Measurements from ENCODE around the gene MDGA2. TPM values are rescaled to one million over a fixed set of nuclear protein-coding genes. Genes with fewer than 3 reads are reported as not detected.
"Not testable (repeated sequence)": the region's sequence is repeated elsewhere in the genome, so short reads cannot be mapped to it uniquely, and the experiment has no call there.

The MDGA2 gene
- total RNA-seq, 4 donors from 2014 or later: not detected

GRCh38 chr14:47211263-47211662 lies 464.1 kb downstream of the MDGA2 start:
- DNase-seq: no peak
- Histone ChIP-seq H3K9me3 (no peaks in the 10 kb centered on the region), H3K4me3 (no peak overlapping the region), H3K36me3 (no peaks in the 10 kb centered on the region), H3K4me1 (no peaks in the 10 kb centered on the region), H3K27me3 (no peaks in the 10 kb centered on the region), H3K27ac (no peak overlapping the region)
- TF ChIP-seq POLR2A (IDR thresholded peaks at IDR 0.05): no peak

DNA sequence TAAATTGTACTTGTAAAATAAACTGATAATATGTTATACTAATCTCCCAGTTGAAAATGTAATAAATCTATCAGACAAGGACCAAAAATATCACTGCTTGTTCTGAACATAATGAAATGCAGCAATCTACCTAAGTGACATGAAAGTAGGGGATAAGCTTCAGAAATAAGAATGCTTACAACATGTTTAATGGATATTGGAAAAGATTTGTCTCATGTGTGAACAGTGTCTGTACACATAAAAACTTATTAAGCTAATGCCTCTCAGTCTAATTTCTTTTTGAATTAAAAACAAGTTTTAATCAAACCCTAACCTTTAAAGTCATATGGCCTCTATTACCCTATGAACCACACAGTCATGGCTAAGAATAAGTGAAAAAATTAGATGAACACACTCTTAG lies 465.3 kb downstream of the MDGA2 start:
- no peak for DNase-seq
- Histone ChIP-seq H3K27me3 (no peaks in the 10 kb centered on the region), H3K4me1 (no peaks in the 10 kb centered on the region), H3K27ac (no peak overlapping the region), H3K9me3 (no peaks in the 10 kb centered on the region), H3K4me3 (no peak overlapping the region), H3K36me3 (no peaks in the 10 kb centered on the region)
- no peak for TF ChIP-seq POLR2A (IDR thresholded peaks at IDR 0.05)

DNA sequence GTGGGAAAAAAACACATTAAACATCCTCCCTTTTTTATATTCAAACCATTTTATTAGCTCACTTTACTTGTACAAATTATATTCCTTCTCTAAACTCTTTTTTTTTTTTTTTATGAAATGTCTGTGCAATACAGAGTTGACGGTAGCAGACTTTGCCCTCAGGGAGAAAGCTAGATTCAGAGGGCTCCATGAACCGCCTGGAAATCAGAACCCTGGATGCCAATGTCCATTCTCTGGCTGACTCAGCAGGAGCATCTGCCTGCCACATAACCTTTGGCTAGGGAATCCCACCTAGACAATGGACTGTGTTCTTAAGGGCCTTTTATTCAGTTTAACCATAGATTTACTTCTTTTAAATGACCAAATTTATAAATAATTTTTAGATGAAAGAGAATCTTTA lies 467.0 kb downstream of the MDGA2 start:
- H3K4me1 ChIP-seq: no peaks in the 10 kb centered on the region
- H3K27ac ChIP-seq: no peak overlapping the region
- no peak overlapping the region for H3K4me3 ChIP-seq
- no peak for DNase-seq
- H3K9me3 ChIP-seq: no peaks in the 10 kb centered on the region
- TF ChIP-seq, protein P1, sequence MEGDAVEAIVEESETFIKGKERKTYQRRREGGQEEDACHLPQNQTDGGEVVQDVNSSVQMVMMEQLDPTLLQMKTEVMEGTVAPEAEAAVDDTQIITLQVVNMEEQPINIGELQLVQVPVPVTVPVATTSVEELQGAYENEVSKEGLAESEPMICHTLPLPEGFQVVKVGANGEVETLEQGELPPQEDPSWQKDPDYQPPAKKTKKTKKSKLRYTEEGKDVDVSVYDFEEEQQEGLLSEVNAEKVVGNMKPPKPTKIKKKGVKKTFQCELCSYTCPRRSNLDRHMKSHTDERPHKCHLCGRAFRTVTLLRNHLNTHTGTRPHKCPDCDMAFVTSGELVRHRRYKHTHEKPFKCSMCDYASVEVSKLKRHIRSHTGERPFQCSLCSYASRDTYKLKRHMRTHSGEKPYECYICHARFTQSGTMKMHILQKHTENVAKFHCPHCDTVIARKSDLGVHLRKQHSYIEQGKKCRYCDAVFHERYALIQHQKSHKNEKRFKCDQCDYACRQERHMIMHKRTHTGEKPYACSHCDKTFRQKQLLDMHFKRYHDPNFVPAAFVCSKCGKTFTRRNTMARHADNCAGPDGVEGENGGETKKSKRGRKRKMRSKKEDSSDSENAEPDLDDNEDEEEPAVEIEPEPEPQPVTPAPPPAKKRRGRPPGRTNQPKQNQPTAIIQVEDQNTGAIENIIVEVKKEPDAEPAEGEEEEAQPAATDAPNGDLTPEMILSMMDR (IDR thresholded peaks at IDR 0.05): no peak
- TF ChIP-seq POLR2A (IDR thresholded peaks at IDR 0.05): no peak
- no peaks in the 10 kb centered on the region for H3K36me3 ChIP-seq
- no peaks in the 10 kb centered on the region for H3K27me3 ChIP-seq

DNA sequence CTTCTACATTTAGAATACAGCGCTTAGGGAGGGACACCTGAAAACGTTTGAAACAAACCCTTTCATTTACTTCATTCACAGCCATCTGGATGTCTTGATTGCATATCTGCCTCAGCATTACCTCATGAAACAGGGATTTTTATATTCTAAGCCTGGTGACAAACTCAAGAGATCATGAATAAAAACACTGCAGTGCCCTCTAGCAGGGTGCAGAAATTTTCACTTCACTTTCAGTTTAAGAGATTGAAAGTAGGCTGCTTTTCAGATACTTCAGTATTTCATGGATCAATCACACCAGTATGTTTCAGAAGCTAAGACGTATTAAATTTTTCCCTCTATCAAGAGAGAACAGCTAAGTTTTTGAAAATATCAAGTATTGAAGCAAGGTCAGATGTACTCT lies 467.8 kb downstream of the MDGA2 start:
- no peaks in the 10 kb centered on the region for H3K36me3 ChIP-seq
- no peaks in the 10 kb centered on the region for H3K27me3 ChIP-seq
- H3K9me3 ChIP-seq: no peaks in the 10 kb centered on the region
- DNase-seq: no peak
- no peak for TF ChIP-seq POLR2A (IDR thresholded peaks at IDR 0.05)
- TF ChIP-seq, protein P1 (IDR thresholded peaks at IDR 0.05): no peak
- no peaks in the 10 kb centered on the region for H3K4me1 ChIP-seq
- no peak overlapping the region for H3K4me3 ChIP-seq
- no peak overlapping the region for H3K27ac ChIP-seq

DNA sequence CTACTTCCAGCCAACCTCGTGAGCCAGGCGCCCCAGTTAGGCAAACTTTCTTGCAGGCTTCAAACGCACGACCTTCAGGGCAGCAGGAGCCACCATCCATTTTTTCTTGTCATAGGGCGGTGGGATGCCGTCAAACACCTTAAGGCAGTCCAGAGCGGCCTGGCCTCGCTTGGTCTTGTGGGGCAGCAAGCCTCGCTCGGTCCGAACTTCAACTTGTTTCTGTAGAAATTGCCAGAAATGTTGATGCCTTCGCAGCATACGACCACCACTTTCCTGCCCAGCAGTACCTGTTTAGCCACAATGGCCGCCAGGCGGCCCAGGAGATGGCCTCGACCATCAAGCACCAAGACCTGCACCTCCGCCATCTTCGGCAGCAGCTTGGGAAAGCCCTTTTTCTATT lies 474.7 kb downstream of the MDGA2 start:
- H3K36me3 ChIP-seq: no peaks in the 10 kb centered on the region
- H3K4me3 ChIP-seq: no peak overlapping the region
- DNase-seq: no peak
- H3K4me1 ChIP-seq: no peaks in the 10 kb centered on the region
- no peaks in the 10 kb centered on the region for H3K9me3 ChIP-seq
- no peak overlapping the region for H3K27ac ChIP-seq
- no peak for TF ChIP-seq POLR2A (IDR thresholded peaks at IDR 0.05)
- TF ChIP-seq, protein P1 (IDR thresholded peaks at IDR 0.05): no peak
- H3K27me3 ChIP-seq: no peaks in the 10 kb centered on the region

DNA sequence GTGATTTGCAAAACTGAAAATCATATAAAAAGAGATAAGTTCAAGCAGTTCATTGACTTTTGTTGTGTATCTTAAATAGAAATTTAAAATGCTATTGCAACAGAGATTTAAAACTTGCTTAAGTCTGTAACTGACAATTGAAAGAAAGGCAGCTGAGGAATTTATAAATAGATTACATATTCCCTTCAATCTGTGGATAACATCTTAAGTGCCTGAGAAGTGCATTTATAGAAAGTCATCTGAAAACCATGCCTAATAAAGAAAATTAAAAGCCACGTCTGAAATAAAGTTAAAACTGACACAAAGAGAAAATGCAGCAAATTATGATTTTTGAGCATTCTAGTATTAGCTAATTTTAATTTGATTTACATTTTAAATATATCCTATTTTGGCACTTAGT lies 479.8 kb downstream of the MDGA2 start:
- no peaks in the 10 kb centered on the region for H3K4me1 ChIP-seq
- H3K27me3 ChIP-seq: no peaks in the 10 kb centered on the region
- H3K36me3 ChIP-seq: no peaks in the 10 kb centered on the region
- no peaks in the 10 kb centered on the region for H3K9me3 ChIP-seq
- H3K27ac ChIP-seq: no peak overlapping the region
- no peak for DNase-seq
- no peak overlapping the region for H3K4me3 ChIP-seq
- TF ChIP-seq, protein P1 (IDR thresholded peaks at IDR 0.05): no peak
- TF ChIP-seq POLR2A (IDR thresholded peaks at IDR 0.05): no peak

DNA sequence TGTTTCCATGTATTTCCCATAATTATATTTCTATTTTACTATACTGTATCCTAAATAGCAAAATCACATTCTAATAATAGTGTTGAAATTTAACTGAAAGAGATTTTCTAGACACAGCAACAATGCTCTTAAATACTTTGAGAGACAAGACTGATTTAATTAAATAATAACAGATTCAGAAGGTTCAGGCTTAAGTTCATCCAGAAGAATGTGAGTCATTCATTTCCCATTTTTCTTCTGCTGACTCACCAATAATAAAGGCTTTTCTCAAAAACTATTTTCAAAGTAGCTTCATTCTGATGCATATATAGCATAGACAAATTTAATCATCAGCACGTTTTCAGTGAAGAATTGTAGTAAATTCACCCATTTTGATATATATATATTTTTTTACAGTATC lies 481.4 kb downstream of the MDGA2 start:
- no peak for TF ChIP-seq POLR2A (IDR thresholded peaks at IDR 0.05)
- TF ChIP-seq, protein P1 (IDR thresholded peaks at IDR 0.05): no peak
- H3K4me3 ChIP-seq: no peak overlapping the region
- DNase-seq: no peak
- no peaks in the 10 kb centered on the region for H3K4me1 ChIP-seq
- H3K36me3 ChIP-seq: no peaks in the 10 kb centered on the region
- no peak overlapping the region for H3K27ac ChIP-seq
- no peaks in the 10 kb centered on the region for H3K27me3 ChIP-seq
- H3K9me3 ChIP-seq: no peaks in the 10 kb centered on the region

- DNase-seq, H3K4me3 ChIP-seq, H3K27ac ChIP-seq, H3K27me3 ChIP-seq, H3K9me3 ChIP-seq, H3K36me3 ChIP-seq, H3K4me1 ChIP-seq: not testable (repeated sequence)
Observed at GRCh38 chr14:47192203-47192602, 483.2 kb downstream of the MDGA2 start.

Measured in Peyer's patch (tissue), 4 donors.